22Rv1 (cell line): ENCODE measurements around the gene IGFALS.

Experiments
- CTCF ChIP-seq: fragments of 450-650 bp; IDR thresholded peaks from 2 replicates; pipeline ENCODE4 v1.5.1; 2017; ENCODE audit warnings: mild to moderate bottlenecking
- ZFX ChIP-seq: fragments of 450-650 bp; IDR thresholded peaks from 2 replicates; pipeline ENCODE4 v1.6.1; 2017; ENCODE audit warnings: antibody characterized with exemption, borderline replicate concordance

GRCh38 chr16:1743376-1744337 lies 49.8 kb downstream of the IGFALS start:
- TF ChIP-seq CTCF: no peak
- no peak for TF ChIP-seq ZFX
